Liver (tissue), 9 donors: ENCODE measurements around the gene CLIC1. TPM values are rescaled to one million over a fixed set of nuclear protein-coding genes. Genes with fewer than 3 reads are reported as not detected.
A peak's percentile ranks its signal among the peaks of the same experiment; 100 is the strongest.

Source experiments
- DNase-seq: peaks from one replicate; pipeline ENCODE4 v3.0.0-alpha.2; 2017; ENCODE audit warnings: low spot score
- H3K27ac ChIP-seq, 2 donors: one replicate each; pipeline ENCODE4 v1.7.0; 2013; ENCODE audit warnings: inconsistent platforms in 2 of 2, low read length in 2 of 2, control low read depth in 1 of 2, low read depth in 1 of 2, mild to moderate bottlenecking in 1 of 2
- H3K27me3 ChIP-seq, 4 donors: one replicate each; pipeline versions ENCODE4 v1.6.1 to v1.7.0; 2013; ENCODE audit warnings: low read length in 3 of 4, inconsistent platforms in 1 of 4, mild to moderate bottlenecking in 1 of 4, moderate library complexity in 1 of 4; ENCODE audit not compliant: control insufficient read depth in 4 of 4, insufficient read depth in 4 of 4
- H3K36me3 ChIP-seq, 4 donors: one replicate each; pipeline versions ENCODE4 v1.6.1 to v1.7.0; 2013; ENCODE audit warnings: low read length in 3 of 4, mild to moderate bottlenecking in 3 of 4, low read depth in 1 of 4, moderate library complexity in 1 of 4; ENCODE audit not compliant: control insufficient read depth in 4 of 4, insufficient read depth in 3 of 4
- H3K4me1 ChIP-seq, 4 donors: one replicate each; pipeline versions ENCODE4 v1.6.1 to v1.7.0; 2013; ENCODE audit warnings: low read length in 3 of 4, mild to moderate bottlenecking in 3 of 4, moderate library complexity in 1 of 4; ENCODE audit not compliant: control insufficient read depth in 4 of 4, insufficient read depth in 4 of 4
- H3K4me3 ChIP-seq, 3 donors: one replicate each; pipeline versions ENCODE4 v1.6.1 to v1.7.0; 2013; ENCODE audit warnings: low read length in 3 of 3, control low read depth in 1 of 3, low read depth in 1 of 3, mild to moderate bottlenecking in 1 of 3
- H3K9ac ChIP-seq, 2 donors: one replicate each; pipeline ENCODE4 v1.7.0; 2013; ENCODE audit warnings: low read length in 2 of 2, mild to moderate bottlenecking in 2 of 2, moderate library complexity in 2 of 2, control low read depth in 1 of 2, low read depth in 1 of 2
- H3K9me3 ChIP-seq, 4 donors: one replicate each; pipeline versions ENCODE4 v1.6.1 to v1.7.0; 2013; ENCODE audit warnings: low read length in 3 of 4; ENCODE audit not compliant: control insufficient read depth in 4 of 4
- ATF3 ChIP-seq: IDR thresholded peaks from 2 replicates; pipeline ENCODE4 v1.6.1; 2016; ENCODE audit warnings: antibody characterized with exemption
- CTCF ChIP-seq: fragments of 150-350 bp; IDR thresholded peaks from 2 replicates; pipeline ENCODE4 v1.5.1; 2017; ENCODE audit warnings: improper control_type of control experiment, low read depth, low read length; ENCODE audit not compliant: missing input control
- EGR1 ChIP-seq, 2 donors: IDR thresholded peaks; 2 replicates each; pipeline ENCODE4 v1.6.1; 2016 to 2018; ENCODE audit warnings: antibody characterized with exemption in 2 of 2, low read depth in 2 of 2
- FOXA1 ChIP-seq: IDR thresholded peaks from 2 replicates; pipeline ENCODE4 v1.6.1; 2016; ENCODE audit warnings: antibody characterized with exemption
- FOXA2 ChIP-seq: IDR thresholded peaks from 2 replicates; pipeline ENCODE4 v1.6.1; 2016; ENCODE audit warnings: antibody characterized with exemption
- GABPA ChIP-seq, 2 donors: IDR thresholded peaks in 1 of 2; conservative IDR thresholded peaks in 1 of 2; 2 replicates each; pipeline ENCODE4 v1.6.1; 2016; ENCODE audit warnings: antibody characterized with exemption in 2 of 2, mild to moderate bottlenecking in 1 of 2, moderate library complexity in 1 of 2
- HNF4A ChIP-seq, 2 donors: conservative IDR thresholded peaks; 2 replicates each; pipeline ENCODE4 v1.6.1; 2016; ENCODE audit warnings: antibody characterized with exemption in 2 of 2, mild to moderate bottlenecking in 2 of 2
- HNF4G ChIP-seq: IDR thresholded peaks from 2 replicates; pipeline ENCODE4 v1.6.1; 2016; ENCODE audit warnings: antibody characterized with exemption
- JUND ChIP-seq, 2 donors: IDR thresholded peaks; 2 replicates each; pipeline ENCODE4 v1.6.1; 2016; ENCODE audit warnings: antibody characterized with exemption in 2 of 2
- NR2F2 ChIP-seq: IDR thresholded peaks from 2 replicates; pipeline ENCODE4 v1.6.1; 2016; ENCODE audit warnings: antibody characterized with exemption
- RAD21 ChIP-seq, 2 donors: IDR thresholded peaks; 2 replicates each; pipeline ENCODE4 v1.6.1; 2016; ENCODE audit warnings: antibody characterized with exemption in 2 of 2, mild to moderate bottlenecking in 2 of 2
- RXRA ChIP-seq, 2 donors: IDR thresholded peaks; 2 replicates each; pipeline ENCODE4 v1.6.1; 2017 to 2018; ENCODE audit warnings: antibody characterized with exemption in 2 of 2, mild to moderate bottlenecking in 1 of 2
- SP1 ChIP-seq: IDR thresholded peaks from 2 replicates; pipeline ENCODE4 v1.6.1; 2018; ENCODE audit warnings: antibody characterized with exemption, mild to moderate bottlenecking
- TAF1 ChIP-seq: conservative IDR thresholded peaks from 2 replicates; pipeline ENCODE4 v1.6.1; 2016; ENCODE audit warnings: antibody characterized with exemption, mild to moderate bottlenecking
- YY1 ChIP-seq: IDR thresholded peaks from 2 replicates; pipeline ENCODE4 v1.6.1; 2016; ENCODE audit warnings: antibody characterized with exemption, mild to moderate bottlenecking
- ZBTB33 ChIP-seq: IDR thresholded peaks from 2 replicates; pipeline ENCODE4 v1.6.1; 2016; ENCODE audit warnings: antibody characterized with exemption
- WGBS: extraction: QIAGEN DNeasy Blood & Tissue Kit; methylation state at CpG from one replicate; pipeline ENCODE4 v1.1.7; 2013; 5-methylcytosine and 5-hydroxymethylcytosine counted together
- polyA plus RNA-seq, 2 donors: library from polyadenylated mRNA; stranded (reverse) in 1 of 2; unstranded in 1 of 2; fragments of 200-250 nt in 1 of 2; fragments of >200 nt in 1 of 2; fragmentation: Nextera tagmentation in 1 of 2; extraction: Ambion mirVana in 1 of 2; gene quantifications; one replicate each; pipeline versions ENCODE4 v1.2.1 to v1.2.3, GENCODE V29; 2013 to 2015
- total RNA-seq, 2 donors: library from RNA; depleted of rRNA; stranded (reverse); fragments of >200 nt; gene quantifications; one replicate each; pipeline ENCODE4 v1.2.3, GENCODE V29; 2014
- TF ChIP-seq, protein P1 (sequence below): IDR thresholded peaks from 2 replicates; pipeline ENCODE4 v1.6.1; 2016; ENCODE audit warnings: antibody characterized with exemption
- TF ChIP-seq, protein P2 (sequence below): IDR thresholded peaks from 2 replicates; pipeline ENCODE4 v1.6.1; 2016; ENCODE audit warnings: antibody characterized with exemption, mild to moderate bottlenecking
- donor health status: healthy.
- donor health status: healthy.
- donor health status: healthy.
- donor health status: healthy.
- donor health status: healthy.

The CLIC1 gene
- total and polyA plus RNA-seq, 4 donors, result 56.5 to 124 (median 64.5) TPM

DNA sequence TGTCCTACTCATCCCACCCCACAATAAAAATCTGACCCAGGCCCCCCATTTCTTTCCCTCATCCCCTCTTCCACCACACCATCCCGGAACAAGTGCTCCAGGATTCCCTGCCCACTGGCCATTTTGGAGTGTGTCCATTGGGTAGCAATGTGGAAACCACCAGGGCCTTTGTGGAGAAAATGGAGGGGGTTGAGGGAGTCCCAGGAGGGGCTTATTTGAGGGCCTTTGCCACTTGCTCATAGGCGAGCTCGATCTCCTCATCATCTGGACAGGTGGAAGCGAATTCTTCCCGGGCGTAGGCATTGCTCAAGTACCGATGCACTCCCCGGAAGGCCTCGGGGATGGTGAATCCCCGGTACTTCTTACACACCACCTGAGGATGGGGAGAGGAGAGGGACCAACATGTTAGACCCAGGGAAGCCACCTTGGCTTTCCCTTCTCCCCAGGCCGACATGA lies 5.7 kb downstream of the CLIC1 start:
- H3K27ac ChIP-seq, result peak overlapping the region; percentile 91 to 92
- no peak overlapping the region for H3K9ac ChIP-seq
- H3K36me3 ChIP-seq, result peaks cover 8 to 33% (median 20%) of the 10 kb centered on the region in 4 donors
- no peaks in the 10 kb centered on the region for H3K27me3 ChIP-seq
- no peak for TF ChIP-seq FOXA2
- TF ChIP-seq CTCF, result no peak
- TF ChIP-seq FOXA1, result no peak
- TF ChIP-seq ATF3, result no peak
- no peak for TF ChIP-seq SP1
- TF ChIP-seq ZBTB33, result no peak
- TF ChIP-seq HNF4G, result no peak
- TF ChIP-seq, protein P1, sequence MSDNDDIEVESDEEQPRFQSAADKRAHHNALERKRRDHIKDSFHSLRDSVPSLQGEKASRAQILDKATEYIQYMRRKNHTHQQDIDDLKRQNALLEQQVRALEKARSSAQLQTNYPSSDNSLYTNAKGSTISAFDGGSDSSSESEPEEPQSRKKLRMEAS, result no peak
- no peak for TF ChIP-seq HNF4A (conservative IDR thresholded peaks at IDR 0.05)
- TF ChIP-seq JUND (IDR thresholded peaks at IDR 0.05), result no peak
- no peak for TF ChIP-seq TAF1
- TF ChIP-seq NR2F2, result no peak
- no peak for TF ChIP-seq EGR1 (IDR thresholded peaks at IDR 0.05; ENCODE audit: low read depth in 2 of 2)
- TF ChIP-seq, protein P2, sequence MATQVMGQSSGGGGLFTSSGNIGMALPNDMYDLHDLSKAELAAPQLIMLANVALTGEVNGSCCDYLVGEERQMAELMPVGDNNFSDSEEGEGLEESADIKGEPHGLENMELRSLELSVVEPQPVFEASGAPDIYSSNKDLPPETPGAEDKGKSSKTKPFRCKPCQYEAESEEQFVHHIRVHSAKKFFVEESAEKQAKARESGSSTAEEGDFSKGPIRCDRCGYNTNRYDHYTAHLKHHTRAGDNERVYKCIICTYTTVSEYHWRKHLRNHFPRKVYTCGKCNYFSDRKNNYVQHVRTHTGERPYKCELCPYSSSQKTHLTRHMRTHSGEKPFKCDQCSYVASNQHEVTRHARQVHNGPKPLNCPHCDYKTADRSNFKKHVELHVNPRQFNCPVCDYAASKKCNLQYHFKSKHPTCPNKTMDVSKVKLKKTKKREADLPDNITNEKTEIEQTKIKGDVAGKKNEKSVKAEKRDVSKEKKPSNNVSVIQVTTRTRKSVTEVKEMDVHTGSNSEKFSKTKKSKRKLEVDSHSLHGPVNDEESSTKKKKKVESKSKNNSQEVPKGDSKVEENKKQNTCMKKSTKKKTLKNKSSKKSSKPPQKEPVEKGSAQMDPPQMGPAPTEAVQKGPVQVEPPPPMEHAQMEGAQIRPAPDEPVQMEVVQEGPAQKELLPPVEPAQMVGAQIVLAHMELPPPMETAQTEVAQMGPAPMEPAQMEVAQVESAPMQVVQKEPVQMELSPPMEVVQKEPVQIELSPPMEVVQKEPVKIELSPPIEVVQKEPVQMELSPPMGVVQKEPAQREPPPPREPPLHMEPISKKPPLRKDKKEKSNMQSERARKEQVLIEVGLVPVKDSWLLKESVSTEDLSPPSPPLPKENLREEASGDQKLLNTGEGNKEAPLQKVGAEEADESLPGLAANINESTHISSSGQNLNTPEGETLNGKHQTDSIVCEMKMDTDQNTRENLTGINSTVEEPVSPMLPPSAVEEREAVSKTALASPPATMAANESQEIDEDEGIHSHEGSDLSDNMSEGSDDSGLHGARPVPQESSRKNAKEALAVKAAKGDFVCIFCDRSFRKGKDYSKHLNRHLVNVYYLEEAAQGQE, result no peak
- no peak for TF ChIP-seq GABPA (IDR thresholded peaks at IDR 0.05 in 1 of 2, conservative IDR thresholded peaks at IDR 0.05 in 1 of 2)
- TF ChIP-seq RXRA (IDR thresholded peaks at IDR 0.05), result no peak
- no peak for TF ChIP-seq YY1
- no peak for TF ChIP-seq RAD21 (IDR thresholded peaks at IDR 0.05)
- peaks cover 7 to 39% (median 21%) of the 10 kb centered on the region in 4 donors for H3K4me1 ChIP-seq
- no peak for DNase-seq
- WGBS, result 94% methylated on average over 11 of the region's 11 CpGs
- H3K9me3 ChIP-seq, result no peaks in the 10 kb centered on the region
- H3K4me3 ChIP-seq, result no peak overlapping the region
